Stimulated activated CD8-positive, alpha-beta memory T cell treated with anti-CD3 and anti-CD28 coated beads, Interleukin-2, amount 100 ng/mL, for 1 hour (primary cell): ENCODE data around the gene DPF3.
"Not testable (repeated sequence)": the region's sequence is repeated elsewhere in the genome, so short reads cannot be mapped to it uniquely, and the experiment has no call there.

Experiments used
- DNase-seq, 2 donors: peaks; one replicate each; pipeline ENCODE4 v3.0.0-alpha.2; 2020; ENCODE audit warnings: low read depth in 2 of 2

DPF3 gene

GRCh38 chr14:72774894-72775620 lies 118.8 kb downstream of the DPF3 start:
- DNase-seq, result no peak

GRCh38 chr14:72774141-72774540 lies 119.8 kb downstream of the DPF3 start:
- DNase-seq, result no peak

- DNase-seq, result no peak
These were observed 122.3 kb downstream of the DPF3 start for GRCh38 chr14:72771561-72771960.

GRCh38 chr14:72766296-72766695 lies 127.6 kb downstream of the DPF3 start:
- DNase-seq, result no peak

- DNase-seq, result no peak
These were observed 130.0 kb downstream of the DPF3 start for GRCh38 chr14:72763892-72764291.

GRCh38 chr14:72759670-72760069 lies 134.2 kb downstream of the DPF3 start:
- no peak for DNase-seq

- no peak for DNase-seq
These were observed 134.9 kb downstream of the DPF3 start for GRCh38 chr14:72758993-72759392.

- DNase-seq, result no peak
These were observed 135.5 kb downstream of the DPF3 start for GRCh38 chr14:72758420-72758819.

- DNase-seq, result no peak
These were observed 136.9 kb downstream of the DPF3 start for GRCh38 chr14:72756967-72757366.

- DNase-seq, result no peak
These were observed 138.1 kb downstream of the DPF3 start for GRCh38 chr14:72755766-72756165.

GRCh38 chr14:72754949-72755348 lies 139.0 kb downstream of the DPF3 start:
- no peak for DNase-seq

GRCh38 chr14:72753879-72754400 lies 140.0 kb downstream of the DPF3 start:
- no peak for DNase-seq

GRCh38 chr14:72753044-72753710 lies 140.7 kb downstream of the DPF3 start:
- no peak for DNase-seq

- no peak for DNase-seq
These were observed 141.9 kb downstream of the DPF3 start for GRCh38 chr14:72752034-72752412.

- DNase-seq, result no peak
These were observed 142.4 kb downstream of the DPF3 start for GRCh38 chr14:72751276-72752033.

- not testable (repeated sequence) for DNase-seq
These were observed 145.0 kb downstream of the DPF3 start for GRCh38 chr14:72748921-72749320.

GRCh38 chr14:72747652-72748051 lies 146.2 kb downstream of the DPF3 start:
- no peak for DNase-seq

GRCh38 chr14:72745991-72746980 lies 147.6 kb downstream of the DPF3 start:
- DNase-seq, result no peak

- no peak for DNase-seq
These were observed 148.4 kb downstream of the DPF3 start for GRCh38 chr14:72745546-72745945.

GRCh38 chr14:72744416-72745120 lies 149.3 kb downstream of the DPF3 start:
- DNase-seq, result no peak

- no peak for DNase-seq
These were observed 150.3 kb downstream of the DPF3 start for GRCh38 chr14:72743626-72744025.
